NB4 (cell line): ENCODE measurements around the gene NTRK2.

Source experiments
- CTCF ChIP-seq: IDR thresholded peaks from one replicate; pipeline ENCODE4 v1.5.1; 2012; ENCODE audit warnings: low read depth, low read length
- MAX ChIP-seq: IDR thresholded peaks from 2 replicates; pipeline ENCODE4 v1.6.1; 2011; ENCODE audit warnings: low read depth, low read length

DNA sequence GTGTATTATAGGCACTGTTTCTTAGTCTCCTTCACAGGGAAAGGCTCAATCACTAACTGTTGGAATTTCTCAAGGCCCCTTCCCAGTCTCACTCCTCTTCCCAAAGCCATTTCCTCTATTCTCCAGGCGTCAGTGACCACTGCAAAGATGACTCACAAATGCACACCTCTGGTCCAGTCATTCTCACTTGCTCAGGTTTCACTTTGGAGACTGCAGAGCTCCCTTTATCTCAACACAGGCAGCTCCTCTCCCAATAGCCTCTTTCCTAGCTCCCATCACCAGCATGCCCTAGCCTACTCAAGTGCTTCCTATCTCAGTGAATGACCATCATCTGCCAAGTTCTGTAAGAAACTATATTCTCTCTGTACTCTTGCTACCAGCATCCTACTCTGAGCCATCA is 323.6 kb downstream of the NTRK2 start:
- TF ChIP-seq CTCF (no peak), MAX (no peak)
